ENCODE measurements around the gene APIP. TPM values are rescaled to one million over a fixed set of nuclear protein-coding genes. Genes with fewer than 3 reads are reported as not detected.

Gene APIP
- polyA plus RNA-seq, 1 donor (not counting 4 experiments of a cell fraction or from before 2014, with no cell fraction given) = 10.9 TPM

DNA sequence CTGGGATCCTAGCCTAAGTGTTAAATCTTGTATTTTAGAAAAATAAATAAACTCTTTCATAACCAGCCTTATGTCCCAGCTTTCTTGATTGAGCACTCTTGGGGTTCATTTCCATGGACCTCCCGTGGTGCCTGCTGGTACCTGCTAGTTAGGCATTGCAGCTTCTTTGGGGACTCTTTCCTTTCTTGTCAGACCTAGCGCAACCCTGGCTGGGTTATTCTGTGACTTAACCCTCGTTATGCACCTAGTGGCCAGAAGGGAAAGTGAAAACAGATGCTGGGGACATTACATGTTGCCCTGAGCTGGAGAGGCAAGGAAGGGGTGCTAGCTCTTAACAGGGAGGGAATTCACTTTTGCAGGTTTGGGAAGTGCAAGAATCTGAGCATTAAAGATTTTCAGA lies 46.8 kb downstream of the APIP start:
- H3K79me2 ChIP-seq (ENCODE audit: control insufficient read depth, insufficient read depth, low read length) = no peaks in the 10 kb centered on the region
- dilution Hi-C loops (cut with MboI; ENCODE audit: extremely low pct_ligation_motif_present, low sequenced_read_pairs) = no loop called here
- no peak overlapping the region for H3K9ac ChIP-seq (ENCODE audit: control insufficient read depth, extremely low read depth, insufficient read depth, low read length)
- no peaks in the 10 kb centered on the region for H3K36me3 ChIP-seq (ENCODE audit: control insufficient read depth in 2 of 2, extremely low read depth in 1 of 2, insufficient read depth in 2 of 2, low read length in 2 of 2)
- no peak for TF ChIP-seq EZH2 (IDR thresholded peaks at IDR 0.05; ENCODE audit: low read length)
- TF ChIP-seq, protein P1, sequence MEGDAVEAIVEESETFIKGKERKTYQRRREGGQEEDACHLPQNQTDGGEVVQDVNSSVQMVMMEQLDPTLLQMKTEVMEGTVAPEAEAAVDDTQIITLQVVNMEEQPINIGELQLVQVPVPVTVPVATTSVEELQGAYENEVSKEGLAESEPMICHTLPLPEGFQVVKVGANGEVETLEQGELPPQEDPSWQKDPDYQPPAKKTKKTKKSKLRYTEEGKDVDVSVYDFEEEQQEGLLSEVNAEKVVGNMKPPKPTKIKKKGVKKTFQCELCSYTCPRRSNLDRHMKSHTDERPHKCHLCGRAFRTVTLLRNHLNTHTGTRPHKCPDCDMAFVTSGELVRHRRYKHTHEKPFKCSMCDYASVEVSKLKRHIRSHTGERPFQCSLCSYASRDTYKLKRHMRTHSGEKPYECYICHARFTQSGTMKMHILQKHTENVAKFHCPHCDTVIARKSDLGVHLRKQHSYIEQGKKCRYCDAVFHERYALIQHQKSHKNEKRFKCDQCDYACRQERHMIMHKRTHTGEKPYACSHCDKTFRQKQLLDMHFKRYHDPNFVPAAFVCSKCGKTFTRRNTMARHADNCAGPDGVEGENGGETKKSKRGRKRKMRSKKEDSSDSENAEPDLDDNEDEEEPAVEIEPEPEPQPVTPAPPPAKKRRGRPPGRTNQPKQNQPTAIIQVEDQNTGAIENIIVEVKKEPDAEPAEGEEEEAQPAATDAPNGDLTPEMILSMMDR (optimal IDR thresholded peaks at IDR 0.05 in 1 of 3, IDR thresholded peaks at IDR 0.05 in 1 of 3, conservative IDR thresholded peaks at IDR 0.05 in 1 of 3; ENCODE audit: extremely low read depth in 1 of 3, insufficient read depth in 2 of 3, low read length in 3 of 3) = peak in 2 of 3 experiments; percentile 6 to 34
- H3K4me3 ChIP-seq (ENCODE audit: control insufficient read depth in 2 of 3, extremely low read depth in 1 of 3, insufficient read depth in 2 of 3, low read depth in 1 of 3, low read length in 3 of 3) = no peak overlapping the region
- no peak for DNase-seq (ENCODE audit: low read depth, low spot score)
- no peaks in the 10 kb centered on the region for H3K9me3 ChIP-seq (ENCODE audit: control insufficient read depth, low read depth, low read length)
- no peak for FAIRE-seq
- no peaks in the 10 kb centered on the region for H3K9me1 ChIP-seq (ENCODE audit: control insufficient read depth, extremely low read depth, insufficient read depth, low read length)
- no peaks in the 10 kb centered on the region for H4K20me1 ChIP-seq (ENCODE audit: control insufficient read depth, extremely low read depth, insufficient read depth, low read length)
- no peaks in the 10 kb centered on the region for H3K4me1 ChIP-seq (ENCODE audit: control insufficient read depth, extremely low read depth, insufficient read depth, low read length)
- H3K4me2 ChIP-seq (ENCODE audit: control insufficient read depth, extremely low read depth, insufficient read depth, low read depth, low read length) = no peak overlapping the region
- no peaks in the 10 kb centered on the region for H3K27me3 ChIP-seq (ENCODE audit: control insufficient read depth, extremely low read depth, insufficient read depth, low read length)
- no peak overlapping the region for H2AFZ ChIP-seq (ENCODE audit: control insufficient read depth, low read length)
- no peak overlapping the region for H3K27ac ChIP-seq (ENCODE audit: control insufficient read depth, insufficient read depth, low read length)

DNA sequence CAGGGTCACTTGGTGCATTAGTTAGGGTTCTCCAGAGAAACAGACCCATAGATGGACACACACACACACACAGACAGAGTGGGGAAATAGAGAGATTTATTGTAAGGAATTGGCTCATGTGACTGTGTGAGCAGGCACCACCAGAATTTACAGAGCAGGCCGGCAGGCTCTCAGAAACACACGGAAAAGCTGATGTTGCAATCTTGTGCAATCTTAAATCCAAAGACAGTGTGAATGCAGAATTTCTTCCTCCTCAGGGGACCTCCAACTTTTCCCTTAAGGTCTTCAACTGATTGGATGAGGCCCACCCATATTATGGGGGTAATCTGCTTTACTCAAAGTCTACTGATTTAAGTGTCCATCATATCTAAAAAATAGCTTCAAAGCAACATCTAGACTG lies 49.8 kb downstream of the APIP start:
- Histone ChIP-seq H3K27me3 (ENCODE audit: control insufficient read depth, extremely low read depth, insufficient read depth, low read length) (no peaks in the 10 kb centered on the region), H3K9me3 (ENCODE audit: control insufficient read depth, low read depth, low read length) (no peaks in the 10 kb centered on the region), H3K4me3 (ENCODE audit: control insufficient read depth in 2 of 3, extremely low read depth in 1 of 3, insufficient read depth in 2 of 3, low read depth in 1 of 3, low read length in 3 of 3) (no peak overlapping the region), H4K20me1 (ENCODE audit: control insufficient read depth, extremely low read depth, insufficient read depth, low read length) (no peaks in the 10 kb centered on the region), H3K4me2 (ENCODE audit: control insufficient read depth, extremely low read depth, insufficient read depth, low read depth, low read length) (no peak overlapping the region), H3K9me1 (ENCODE audit: control insufficient read depth, extremely low read depth, insufficient read depth, low read length) (no peaks in the 10 kb centered on the region), H3K79me2 (ENCODE audit: control insufficient read depth, insufficient read depth, low read length) (no peaks in the 10 kb centered on the region), H3K27ac (ENCODE audit: control insufficient read depth, insufficient read depth, low read length) (no peak overlapping the region), H3K9ac (ENCODE audit: control insufficient read depth, extremely low read depth, insufficient read depth, low read length) (no peak overlapping the region), H3K36me3 (ENCODE audit: control insufficient read depth in 2 of 2, extremely low read depth in 1 of 2, insufficient read depth in 2 of 2, low read length in 2 of 2) (no peaks in the 10 kb centered on the region), H2AFZ (ENCODE audit: control insufficient read depth, low read length) (no peak overlapping the region), H3K4me1 (ENCODE audit: control insufficient read depth, extremely low read depth, insufficient read depth, low read length) (no peaks in the 10 kb centered on the region)
- dilution Hi-C loops (cut with MboI; ENCODE audit: extremely low pct_ligation_motif_present, low sequenced_read_pairs) = no loop called here
- no peak for TF ChIP-seq EZH2 (IDR thresholded peaks at IDR 0.05; ENCODE audit: low read length)
- TF ChIP-seq, protein P1 (optimal IDR thresholded peaks at IDR 0.05 in 1 of 3, IDR thresholded peaks at IDR 0.05 in 1 of 3, conservative IDR thresholded peaks at IDR 0.05 in 1 of 3; ENCODE audit: extremely low read depth in 1 of 3, insufficient read depth in 2 of 3, low read length in 3 of 3) = no peak
- DNase-seq (ENCODE audit: low read depth, low spot score) (no peak), FAIRE-seq (no peak)
